Right atrium auricular region (tissue), 2 donors: ENCODE data around the gene NCLN. TPM values are rescaled to one million over a fixed set of nuclear protein-coding genes. Genes with fewer than 3 reads are reported as not detected.
"Not testable (repeated sequence)": the region's sequence is repeated elsewhere in the genome, so short reads cannot be mapped to it uniquely, and the experiment has no call there.

Source experiments
- DNase-seq: peaks from one replicate; pipeline ENCODE4 v3.0.0-alpha.2; 2019; ENCODE audit warnings: low spot score
- H3K27ac ChIP-seq, 2 donors: fragments of 200-600 bp; sonication (generic); 1 replicate in 1 of 2; 2 replicates in 1 of 2; pipeline ENCODE4 v1.5.1; 2016 to 2019
- H3K27me3 ChIP-seq, 2 donors: fragments of 200-600 bp; sonication (generic); one replicate each; pipeline versions ENCODE4 v1.5.1 to v1.6.0; 2017 to 2019
- H3K36me3 ChIP-seq: fragments of 200-600 bp; sonication (generic); one replicate; pipeline ENCODE4 v1.5.1; 2016
- H3K4me1 ChIP-seq, 2 donors: fragments of 200-600 bp; sonication (generic); one replicate each; pipeline versions ENCODE4 v1.5.1 to v1.6.0; 2017 to 2019
- H3K4me3 ChIP-seq, 2 donors: fragments of 200-600 bp; sonication (generic); 1 replicate in 1 of 2; 2 replicates in 1 of 2; pipeline ENCODE4 v1.5.1; 2017 to 2019; ENCODE audit warnings: mild to moderate bottlenecking in 1 of 2, moderate library complexity in 1 of 2
- H3K9me3 ChIP-seq, 2 donors: fragments of 200-600 bp; sonication (generic); one replicate each; pipeline ENCODE4 v1.5.1; 2019
- total RNA-seq, 2 donors: library from RNA; depleted of rRNA; stranded (reverse); fragments of >200 nt; gene quantifications; one replicate each; pipeline ENCODE4 v1.1.0, GENCODE V29; 2016
- TF ChIP-seq, protein P1 (sequence below), 2 donors: fragments of 200-600 bp; sonication (generic); IDR thresholded peaks; one replicate each; pipeline ENCODE4 v1.5.1; 2019; ENCODE audit warnings: antibody characterized with exemption in 2 of 2

Gene NCLN
- total RNA-seq, 2 donors from 2014 or later, result 23.3 to 24.9 TPM

DNA sequence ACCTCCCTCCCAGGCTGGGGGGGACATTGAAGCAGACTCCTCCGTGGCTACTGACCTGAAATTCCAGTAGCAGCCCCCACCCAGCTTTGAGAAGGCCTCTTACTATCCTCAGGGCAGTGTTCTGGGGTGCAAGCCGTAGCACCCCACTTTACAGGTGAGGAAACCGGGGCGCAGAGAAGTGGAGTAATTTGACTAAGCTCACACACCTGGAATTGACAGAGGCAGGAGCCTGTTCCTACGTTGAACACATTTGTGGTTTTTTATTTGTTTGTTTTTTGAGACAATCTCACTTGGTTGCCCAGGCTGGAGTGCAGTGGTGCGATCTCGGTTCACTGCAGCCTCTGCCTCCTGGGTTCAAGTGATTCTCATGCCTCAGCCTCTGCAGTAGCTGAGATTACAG is 21.8 kb upstream of the NCLN start:
- Histone ChIP-seq H3K4me3 (no peak overlapping the region), H3K9me3 (no peaks in the 10 kb centered on the region), H3K4me1 (no peaks in the 10 kb centered on the region), H3K36me3 (no peaks in the 10 kb centered on the region), H3K27me3 (no peaks in the 10 kb centered on the region), H3K27ac (no peak overlapping the region)
- TF ChIP-seq, protein P1, sequence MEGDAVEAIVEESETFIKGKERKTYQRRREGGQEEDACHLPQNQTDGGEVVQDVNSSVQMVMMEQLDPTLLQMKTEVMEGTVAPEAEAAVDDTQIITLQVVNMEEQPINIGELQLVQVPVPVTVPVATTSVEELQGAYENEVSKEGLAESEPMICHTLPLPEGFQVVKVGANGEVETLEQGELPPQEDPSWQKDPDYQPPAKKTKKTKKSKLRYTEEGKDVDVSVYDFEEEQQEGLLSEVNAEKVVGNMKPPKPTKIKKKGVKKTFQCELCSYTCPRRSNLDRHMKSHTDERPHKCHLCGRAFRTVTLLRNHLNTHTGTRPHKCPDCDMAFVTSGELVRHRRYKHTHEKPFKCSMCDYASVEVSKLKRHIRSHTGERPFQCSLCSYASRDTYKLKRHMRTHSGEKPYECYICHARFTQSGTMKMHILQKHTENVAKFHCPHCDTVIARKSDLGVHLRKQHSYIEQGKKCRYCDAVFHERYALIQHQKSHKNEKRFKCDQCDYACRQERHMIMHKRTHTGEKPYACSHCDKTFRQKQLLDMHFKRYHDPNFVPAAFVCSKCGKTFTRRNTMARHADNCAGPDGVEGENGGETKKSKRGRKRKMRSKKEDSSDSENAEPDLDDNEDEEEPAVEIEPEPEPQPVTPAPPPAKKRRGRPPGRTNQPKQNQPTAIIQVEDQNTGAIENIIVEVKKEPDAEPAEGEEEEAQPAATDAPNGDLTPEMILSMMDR (IDR thresholded peaks at IDR 0.05), result no peak
- DNase-seq, result no peak

DNA sequence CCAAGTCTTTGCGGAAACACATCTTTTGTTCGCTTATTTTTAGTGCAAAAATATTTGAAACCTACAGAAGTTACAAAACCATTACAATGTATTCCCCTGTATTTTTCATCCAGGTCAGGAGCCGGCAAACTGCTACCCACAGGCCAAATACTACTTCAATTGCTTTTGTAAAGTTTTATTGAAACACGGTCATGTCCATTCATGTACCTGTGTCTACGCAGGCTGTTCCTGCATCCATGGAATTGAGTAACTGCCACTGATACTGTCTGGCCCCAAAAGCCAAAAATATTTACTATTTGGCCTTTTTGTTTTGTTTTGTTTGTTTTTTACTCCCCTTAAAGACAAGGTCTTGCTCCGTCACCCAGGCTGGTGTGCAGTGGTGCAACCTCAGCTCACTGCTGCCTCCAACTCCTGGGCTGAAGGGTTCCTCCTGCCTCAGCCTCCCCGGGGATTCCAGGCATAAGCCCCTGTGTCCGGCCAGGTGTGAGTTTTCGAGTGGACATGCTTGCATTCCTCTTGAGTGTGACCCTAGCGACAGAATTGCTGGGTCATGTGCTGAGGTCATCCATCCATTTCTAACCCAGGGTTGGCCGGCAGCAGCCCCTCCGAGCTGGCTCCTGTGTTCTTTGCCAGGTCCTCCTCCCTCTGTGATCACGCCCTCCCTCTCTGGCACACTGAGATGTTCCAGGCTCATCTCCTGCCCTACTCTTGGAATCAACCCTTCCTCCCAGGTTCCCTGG is 18.0 kb upstream of the NCLN start:
- no peak for DNase-seq
- H3K4me1 ChIP-seq, result no peaks in the 10 kb centered on the region
- no peaks in the 10 kb centered on the region for H3K9me3 ChIP-seq
- H3K36me3 ChIP-seq, result no peaks in the 10 kb centered on the region
- H3K27ac ChIP-seq, result no peak overlapping the region
- TF ChIP-seq, protein P1 (IDR thresholded peaks at IDR 0.05), result no peak
- no peaks in the 10 kb centered on the region for H3K27me3 ChIP-seq
- H3K4me3 ChIP-seq, result no peak overlapping the region

DNA sequence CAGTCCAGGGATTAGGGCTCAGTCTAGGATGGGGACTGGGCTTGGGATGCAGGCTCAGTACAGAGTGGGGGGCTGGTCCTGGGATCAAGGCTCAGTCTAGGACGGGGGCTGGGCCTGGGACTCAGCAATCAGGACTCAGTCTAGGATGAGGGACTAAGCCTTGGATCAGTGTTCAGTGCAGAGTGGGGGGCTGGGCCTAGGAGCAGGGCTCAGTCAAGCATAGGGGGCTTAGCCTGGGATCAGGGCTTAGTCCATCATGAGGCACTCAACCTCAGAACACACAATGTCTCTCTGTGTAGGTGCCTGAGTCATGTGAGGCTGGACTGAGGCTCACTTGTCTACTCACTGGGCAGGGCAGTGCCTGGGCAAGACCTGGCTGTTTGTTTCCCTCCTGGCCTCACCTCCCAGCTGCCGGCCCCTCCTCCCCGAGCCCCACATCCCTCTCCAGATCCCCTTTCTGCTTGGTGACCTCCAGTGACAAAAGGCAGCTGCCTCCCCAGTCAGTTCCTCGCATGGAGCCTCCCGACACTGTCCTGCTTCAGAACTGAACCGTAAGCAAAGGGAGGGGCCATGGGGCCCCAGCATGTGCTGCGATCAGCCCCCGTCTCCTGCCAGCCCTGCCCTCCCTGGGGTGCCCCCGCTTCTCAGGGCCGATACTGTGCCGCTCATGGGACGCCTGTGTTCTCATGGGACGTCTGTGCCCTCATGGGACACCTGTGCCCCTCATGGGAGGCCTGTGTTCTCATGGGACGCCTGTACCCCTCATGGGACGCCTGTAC is 13.6 kb upstream of the NCLN start:
- no peak for DNase-seq
- H3K4me3 ChIP-seq, result no peak overlapping the region
- H3K27me3 ChIP-seq, result no peaks in the 10 kb centered on the region
- no peaks in the 10 kb centered on the region for H3K36me3 ChIP-seq
- H3K27ac ChIP-seq, result no peak overlapping the region
- H3K4me1 ChIP-seq, result no peaks in the 10 kb centered on the region
- H3K9me3 ChIP-seq, result no peaks in the 10 kb centered on the region
- TF ChIP-seq, protein P1 (IDR thresholded peaks at IDR 0.05), result no peak

DNA sequence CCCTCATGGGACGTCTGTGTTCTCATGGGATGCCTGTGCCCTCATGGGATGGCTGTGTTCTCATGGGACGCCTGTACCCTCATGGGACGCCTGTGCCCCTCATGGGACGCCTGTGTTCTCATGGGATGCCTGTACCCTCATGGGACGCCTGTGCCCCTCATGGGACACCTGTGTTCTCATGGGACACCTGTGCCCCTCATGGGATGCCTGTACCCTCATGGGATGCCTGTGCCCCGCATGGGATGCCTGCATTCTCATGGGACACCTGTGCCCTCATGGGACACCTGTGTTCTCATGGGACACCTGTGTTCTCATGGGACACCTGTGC is 13.1 kb upstream of the NCLN start:
- not testable (repeated sequence) for H3K9me3 ChIP-seq, H3K27me3 ChIP-seq, H3K36me3 ChIP-seq, H3K4me3 ChIP-seq, H3K27ac ChIP-seq, DNase-seq, H3K4me1 ChIP-seq

DNA sequence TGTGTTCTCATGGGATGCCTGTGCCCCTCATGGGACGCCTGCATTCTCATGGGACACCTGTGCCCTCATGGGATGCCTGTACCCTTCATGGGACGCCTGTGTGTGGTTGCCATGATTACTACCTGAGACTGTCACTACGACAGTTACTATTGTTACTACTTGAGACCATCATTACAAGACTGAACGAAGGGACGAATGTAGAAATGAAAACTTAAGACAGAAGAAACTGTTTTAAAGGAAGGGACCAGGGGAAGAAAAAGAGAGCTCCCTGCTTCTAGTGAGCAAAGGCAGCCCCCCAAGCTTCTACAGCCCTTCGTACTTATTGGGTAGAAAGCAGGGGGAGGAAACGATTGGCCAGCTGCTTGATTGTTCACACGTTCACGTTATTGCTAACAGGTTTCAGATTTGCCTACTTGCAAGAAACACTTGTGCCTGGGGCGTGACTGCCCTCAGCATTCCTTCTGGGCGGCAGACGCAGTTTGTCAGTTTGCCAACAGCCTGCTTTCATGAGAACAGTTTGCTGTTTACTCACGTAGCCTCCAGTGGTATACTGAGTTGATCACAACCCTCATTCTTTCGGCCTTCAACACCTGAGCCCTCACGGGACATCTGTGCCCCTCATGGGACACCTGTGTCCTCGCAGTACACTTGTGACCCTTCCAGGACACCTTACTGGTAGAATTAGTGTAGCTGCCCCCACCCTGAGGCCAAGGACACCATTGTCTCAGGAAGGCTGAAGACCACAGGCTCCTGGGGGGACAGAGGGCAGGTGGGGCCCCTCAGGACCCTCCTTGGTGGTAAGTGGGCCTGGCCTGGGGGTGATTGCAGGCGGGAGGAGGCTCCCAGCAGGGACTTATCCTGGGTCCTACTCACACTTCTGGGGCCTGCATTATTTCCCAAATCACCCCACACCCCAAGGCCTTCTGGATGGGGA is 9.7 kb upstream of the NCLN start:
- TF ChIP-seq, protein P1 (IDR thresholded peaks at IDR 0.05), result no peak
- Histone ChIP-seq H3K4me1 (no peaks in the 10 kb centered on the region), H3K9me3 (no peaks in the 10 kb centered on the region), H3K4me3 (no peak overlapping the region), H3K27me3 (no peaks in the 10 kb centered on the region), H3K36me3 (no peaks in the 10 kb centered on the region), H3K27ac (peak overlapping the region in 1 of 2 donors; percentile 41)
- no peak for DNase-seq
